GM12878 (cell line): ENCODE data around the gene GATA3. TPM values are rescaled to one million over a fixed set of nuclear protein-coding genes. Genes with fewer than 3 reads are reported as not detected.

Experiments used
- ATAC-seq: fragments of 200-7000 bp; cut with Tn5 transposase; 3 replicates; pipeline ENCODE4 v1.9.1; 2020; ENCODE audit warnings: mild to moderate bottlenecking, moderate library complexity
- BruUV-seq: library from RNA; stranded (reverse); fragments of 400-500 nt; replicated peaks from 2 replicates; lab custom pipeline; 2021; lab: Mats Ljungman, UMichigan
- CTCF ChIA-PET: fragments of 300-600 bp; sonication (Branson Sonifier 250); formaldehyde crosslinking; extraction: SDS; loops from one replicate; lab custom pipeline; 2021; ENCODE audit warnings: inconsistent platforms; lab: Yijun Ruan, JAX
- POLR2A ChIA-PET: fragments of 350-600 bp; formaldehyde crosslinking; extraction: SDS; loops from one replicate; lab custom pipeline; 2021; ENCODE audit warnings: inconsistent platforms; lab: Charles Lee
- RAD21 ChIA-PET: fragments of 300-600 bp; sonication (Branson Sonifier 250); formaldehyde crosslinking; loops from one replicate; lab custom pipeline; 2023; ENCODE audit warnings: antibody characterized with exemption; ENCODE audit not compliant: unreplicated experiment; lab: Charles Lee
- SMC1A ChIA-PET: fragments of 300-600 bp; sonication (Branson Sonifier 250); formaldehyde crosslinking; loops from one replicate; lab custom pipeline; 2023; ENCODE audit not compliant: unreplicated experiment, uncharacterized antibody; lab: Charles Lee
- DNase-seq: peaks from one replicate; pipeline ENCODE4 v3.0.0-alpha.2; 2011; ENCODE audit warnings: low read depth, low spot score
- FAIRE-seq: peaks from 3 replicates; lab custom pipeline; 2011; peaks lifted over from hg19 to GRCh38; lab: Jason Lieb, UNC
- H2AFZ ChIP-seq: 2 replicates; pipeline ENCODE4 v1.6.0; 2011; ENCODE audit warnings: low read depth, low read length, control low read depth; ENCODE audit not compliant: control insufficient read depth
- H3K27ac ChIP-seq: 2 replicates; pipeline ENCODE4 v1.5.1; 2011; ENCODE audit warnings: control low read depth; ENCODE audit not compliant: control insufficient read depth, insufficient read depth
- H3K27me3 ChIP-seq, 2 experiments: replicated peaks in 1 of 2; 2 replicates each; pipeline versions ENCODE4 v1.6.0 to v1.6.1; 2011; ENCODE audit warnings: low read length in 1 of 2; ENCODE audit not compliant: control insufficient read depth in 2 of 2, insufficient read depth in 2 of 2
- H3K36me3 ChIP-seq, 2 experiments: 2 replicates each; pipeline ENCODE4 v1.5.1; 2011; ENCODE audit warnings: low read length in 1 of 2; ENCODE audit not compliant: control insufficient read depth in 2 of 2, insufficient read depth in 2 of 2
- H3K4me1 ChIP-seq: 2 replicates; pipeline ENCODE4 v1.6.1; 2011; ENCODE audit warnings: mild to moderate bottlenecking, low read length, moderate library complexity, mixed read lengths; ENCODE audit not compliant: control insufficient read depth, insufficient read depth
- H3K4me2 ChIP-seq: 2 replicates; pipeline ENCODE4 v1.6.0; 2011; ENCODE audit warnings: control low read depth; ENCODE audit not compliant: control insufficient read depth, insufficient read depth
- H3K4me3 ChIP-seq: fragments of 200-600 bp; sonication (generic); 2 replicates; pipeline ENCODE4 v1.5.1; 2016
- H3K79me2 ChIP-seq: 2 replicates; pipeline ENCODE4 v1.6.0; 2011; ENCODE audit warnings: low read length; ENCODE audit not compliant: control insufficient read depth, insufficient read depth
- H3K9ac ChIP-seq: 2 replicates; pipeline ENCODE4 v1.8.0; 2011; ENCODE audit warnings: low read length, control low read depth, mixed read lengths; ENCODE audit not compliant: control insufficient read depth, insufficient read depth
- H3K9me3 ChIP-seq: replicated peaks from 3 replicates; pipeline ENCODE4 v1.5.1; 2011; ENCODE audit warnings: mild to moderate bottlenecking, low read length; ENCODE audit not compliant: control insufficient read depth, insufficient read depth
- H4K20me1 ChIP-seq: 2 replicates; pipeline ENCODE4 v1.6.0; 2011; ENCODE audit not compliant: control insufficient read depth, insufficient read depth
- BRCA1 ChIP-seq: IDR thresholded peaks from 2 replicates; pipeline ENCODE4 v1.6.1; 2011; ENCODE audit warnings: low read depth, low read length, improper control_type of control experiment
- CBX5 ChIP-seq: sonication (generic); IDR thresholded peaks from 2 replicates; pipeline ENCODE4 v1.6.1; 2016; ENCODE audit warnings: low read depth, moderate library complexity, mild to moderate bottlenecking, inconsistent platforms
- CEBPB ChIP-seq, 2 experiments: fragments of 150-350 bp in 1 of 2; IDR thresholded peaks; 2 replicates each; pipeline ENCODE4 v1.6.1; 2012 to 2014; ENCODE audit warnings: low read depth in 2 of 2, low read length in 2 of 2, borderline replicate concordance in 1 of 2, inconsistent platforms in 1 of 2
- HDAC2 ChIP-seq: fragments of 200-600 bp; sonication (generic); IDR thresholded peaks from 2 replicates; pipeline ENCODE4 v1.6.1; 2017
- KDM1A ChIP-seq: fragments of 200-600 bp; sonication (generic); IDR thresholded peaks from 2 replicates; pipeline ENCODE4 v1.6.1; 2016; ENCODE audit warnings: borderline replicate concordance
- PAX8 ChIP-seq: fragments of 450-650 bp; IDR thresholded peaks from 2 replicates; pipeline ENCODE4 v1.6.1; 2017; ENCODE audit warnings: mild to moderate bottlenecking, moderate library complexity
- SIX5 ChIP-seq: IDR thresholded peaks from 2 replicates; pipeline ENCODE4 v1.6.1; 2011; ENCODE audit warnings: mild to moderate bottlenecking, low read depth, low read length, moderate library complexity; ENCODE audit not compliant: severe bottlenecking
- whole genome bisulfite sequencing: methylation state at CpG from one replicate; pipeline ENCODE4 v1.1.6; 2016; ENCODE audit warnings: low lambda C conversion rate; ENCODE audit not compliant: insufficient replicate concordance, insufficient coverage; ENCODE audit errors: missing lambda C conversion rate; 5-methylcytosine and 5-hydroxymethylcytosine counted together
- in situ Hi-C: fragments of 300-500 bp; cut with MboI; formaldehyde crosslinking; loops from 9 replicates; pipeline ENCODE4 v1.14.3; 2018; ENCODE audit warnings: mixed read lengths
- intact Hi-C: fragments of 100-400 bp; cut with micrococcal nuclease; formaldehyde crosslinking; loops from one replicate; pipeline ENCODE4 v1.14.2; 2022; ENCODE audit not compliant: unreplicated experiment
- polyA plus RNA-seq, 11 experiments: library from polyadenylated mRNA; depleted of rRNA in 4 of 11; unstranded in 6 of 11; stranded (reverse) in 5 of 11; fragments of >200 nt; fragmentation: Nextera tagmentation in 4 of 11; fragmentation: Illumina TruSeq in 1 of 11; extraction: Ambion mirVana in 4 of 11; extraction: Trizol in 1 of 11; gene quantifications; 1 replicate in 1 of 11; 2 replicates in 10 of 11; pipeline versions ENCODE4 v1.2.1 to v1.2.3, GENCODE V29; 2011 to 2016; ENCODE audit warnings: inconsistent platforms in 2 of 11, missing spikeins in 2 of 11, low read depth in 1 of 11
- total RNA-seq, 4 experiments: library from RNA; depleted of rRNA in 3 of 4; stranded (reverse); fragments of >200 nt in 3 of 4; fragmentation: Illumina TruSeq in 1 of 4; extraction: Trizol in 1 of 4; gene quantifications; 2 replicates each; pipeline versions ENCODE4 v1.2.1 to v1.2.3, GENCODE V29; 2013 to 2021
- TF ChIP-seq, protein P1 (sequence below): IDR thresholded peaks from 2 replicates; pipeline ENCODE4 v1.6.1; 2011; ENCODE audit warnings: mild to moderate bottlenecking, low read depth, low read length, moderate library complexity; ENCODE audit not compliant: insufficient replicate concordance
- TF ChIP-seq, protein P2 (sequence below): IDR thresholded peaks from 2 replicates; pipeline ENCODE4 v1.6.1; 2011; ENCODE audit warnings: low read depth, mild to moderate bottlenecking, low read length, moderate library complexity, borderline replicate concordance; ENCODE audit errors: extremely low read depth
- TF ChIP-seq, protein P3 (sequence below): fragments of 450-650 bp; formaldehyde crosslinking; IDR thresholded peaks from 2 replicates; pipeline ENCODE4 v1.4.0; 2020; ENCODE audit warnings: mild to moderate bottlenecking, moderate library complexity
- TF ChIP-seq, protein P4 (sequence below): fragments of 450-650 bp; IDR thresholded peaks from 2 replicates; pipeline ENCODE4 v1.6.1; 2017; ENCODE audit warnings: borderline replicate concordance
- TF ChIP-seq, protein P5 (sequence below): fragments of 450-650 bp; IDR thresholded peaks from 2 replicates; pipeline ENCODE4 v1.6.1; 2017; ENCODE audit warnings: mild to moderate bottlenecking, moderate library complexity

GATA3 gene
- total and polyA plus RNA-seq, 10 of the 15 experiments (the other 5 are each of a cell fraction or from before 2014, with no cell fraction given) = 0.08 to 0.80 (median 0.29) TPM

DNA sequence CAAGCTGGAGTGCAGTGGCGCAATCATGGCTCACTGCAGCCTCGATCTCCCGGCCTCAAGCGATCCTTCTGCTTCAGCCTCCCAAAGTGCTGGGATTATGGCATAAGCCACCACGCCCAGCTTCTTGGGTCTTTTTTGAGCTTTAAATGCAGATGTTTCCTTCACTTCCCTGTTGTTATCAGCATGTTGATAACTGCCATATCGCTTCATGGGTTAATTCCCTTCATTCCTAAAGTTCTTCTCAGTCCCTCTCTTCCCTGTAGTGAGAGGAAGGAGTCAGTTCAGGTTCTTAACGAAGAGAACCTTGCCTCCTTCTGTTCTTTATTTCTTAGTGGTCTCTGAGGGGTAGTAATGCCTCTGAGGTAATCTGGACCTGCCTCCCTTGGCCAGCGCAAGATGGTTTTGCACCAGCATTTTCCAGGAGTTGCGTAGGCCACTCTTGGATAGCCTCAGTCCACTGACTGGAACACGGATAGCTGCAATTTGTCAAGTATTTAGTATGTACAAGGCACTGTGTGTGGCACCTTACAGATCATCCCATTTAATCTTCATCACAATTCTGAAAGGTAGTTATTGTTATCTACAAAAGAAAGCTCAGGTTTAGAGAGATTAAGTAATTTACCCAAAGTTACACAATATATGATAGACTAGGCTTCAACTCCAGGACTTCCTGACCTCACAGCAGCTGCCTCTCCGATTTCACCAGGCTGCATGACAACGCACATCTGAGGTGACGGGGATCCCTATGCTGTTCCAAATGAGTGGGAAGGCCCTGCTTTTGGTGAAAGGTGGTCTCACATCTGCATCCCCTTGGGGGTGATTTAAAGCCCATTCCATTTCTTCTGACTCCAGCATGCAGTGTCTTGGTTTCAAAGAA is 60.5 kb downstream of the GATA3 start:
- no peaks in the 10 kb centered on the region; a peak in 1 of 4 replicates for H3K27me3 ChIP-seq
- no peak for TF ChIP-seq HDAC2
- no peak for TF ChIP-seq SIX5
- TF ChIP-seq BRCA1 = no peak
- TF ChIP-seq, protein P1, sequence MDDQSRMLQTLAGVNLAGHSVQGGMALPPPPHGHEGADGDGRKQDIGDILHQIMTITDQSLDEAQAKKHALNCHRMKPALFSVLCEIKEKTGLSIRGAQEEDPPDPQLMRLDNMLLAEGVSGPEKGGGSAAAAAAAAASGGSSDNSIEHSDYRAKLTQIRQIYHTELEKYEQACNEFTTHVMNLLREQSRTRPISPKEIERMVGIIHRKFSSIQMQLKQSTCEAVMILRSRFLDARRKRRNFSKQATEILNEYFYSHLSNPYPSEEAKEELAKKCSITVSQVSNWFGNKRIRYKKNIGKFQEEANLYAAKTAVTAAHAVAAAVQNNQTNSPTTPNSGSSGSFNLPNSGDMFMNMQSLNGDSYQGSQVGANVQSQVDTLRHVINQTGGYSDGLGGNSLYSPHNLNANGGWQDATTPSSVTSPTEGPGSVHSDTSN = no peak
- TF ChIP-seq, protein P2, sequence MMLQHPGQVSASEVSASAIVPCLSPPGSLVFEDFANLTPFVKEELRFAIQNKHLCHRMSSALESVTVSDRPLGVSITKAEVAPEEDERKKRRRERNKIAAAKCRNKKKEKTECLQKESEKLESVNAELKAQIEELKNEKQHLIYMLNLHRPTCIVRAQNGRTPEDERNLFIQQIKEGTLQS = no peak
- no peak for TF ChIP-seq PAX8
- TF ChIP-seq, protein P3, sequence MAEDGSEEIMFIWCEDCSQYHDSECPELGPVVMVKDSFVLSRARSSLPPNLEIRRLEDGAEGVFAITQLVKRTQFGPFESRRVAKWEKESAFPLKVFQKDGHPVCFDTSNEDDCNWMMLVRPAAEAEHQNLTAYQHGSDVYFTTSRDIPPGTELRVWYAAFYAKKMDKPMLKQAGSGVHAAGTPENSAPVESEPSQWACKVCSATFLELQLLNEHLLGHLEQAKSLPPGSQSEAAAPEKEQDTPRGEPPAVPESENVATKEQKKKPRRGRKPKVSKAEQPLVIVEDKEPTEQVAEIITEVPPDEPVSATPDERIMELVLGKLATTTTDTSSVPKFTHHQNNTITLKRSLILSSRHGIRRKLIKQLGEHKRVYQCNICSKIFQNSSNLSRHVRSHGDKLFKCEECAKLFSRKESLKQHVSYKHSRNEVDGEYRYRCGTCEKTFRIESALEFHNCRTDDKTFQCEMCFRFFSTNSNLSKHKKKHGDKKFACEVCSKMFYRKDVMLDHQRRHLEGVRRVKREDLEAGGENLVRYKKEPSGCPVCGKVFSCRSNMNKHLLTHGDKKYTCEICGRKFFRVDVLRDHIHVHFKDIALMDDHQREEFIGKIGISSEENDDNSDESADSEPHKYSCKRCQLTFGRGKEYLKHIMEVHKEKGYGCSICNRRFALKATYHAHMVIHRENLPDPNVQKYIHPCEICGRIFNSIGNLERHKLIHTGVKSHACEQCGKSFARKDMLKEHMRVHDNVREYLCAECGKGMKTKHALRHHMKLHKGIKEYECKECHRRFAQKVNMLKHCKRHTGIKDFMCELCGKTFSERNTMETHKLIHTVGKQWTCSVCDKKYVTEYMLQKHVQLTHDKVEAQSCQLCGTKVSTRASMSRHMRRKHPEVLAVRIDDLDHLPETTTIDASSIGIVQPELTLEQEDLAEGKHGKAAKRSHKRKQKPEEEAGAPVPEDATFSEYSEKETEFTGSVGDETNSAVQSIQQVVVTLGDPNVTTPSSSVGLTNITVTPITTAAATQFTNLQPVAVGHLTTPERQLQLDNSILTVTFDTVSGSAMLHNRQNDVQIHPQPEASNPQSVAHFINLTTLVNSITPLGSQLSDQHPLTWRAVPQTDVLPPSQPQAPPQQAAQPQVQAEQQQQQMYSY (CRISPR knock-in tag) = no peak
- no peak for TF ChIP-seq CBX5
- no peak for TF ChIP-seq CEBPB (IDR thresholded peaks at IDR 0.05; ENCODE audit: borderline replicate concordance in 1 of 2, low read depth in 2 of 2, low read length in 2 of 2)
- TF ChIP-seq, protein P4, sequence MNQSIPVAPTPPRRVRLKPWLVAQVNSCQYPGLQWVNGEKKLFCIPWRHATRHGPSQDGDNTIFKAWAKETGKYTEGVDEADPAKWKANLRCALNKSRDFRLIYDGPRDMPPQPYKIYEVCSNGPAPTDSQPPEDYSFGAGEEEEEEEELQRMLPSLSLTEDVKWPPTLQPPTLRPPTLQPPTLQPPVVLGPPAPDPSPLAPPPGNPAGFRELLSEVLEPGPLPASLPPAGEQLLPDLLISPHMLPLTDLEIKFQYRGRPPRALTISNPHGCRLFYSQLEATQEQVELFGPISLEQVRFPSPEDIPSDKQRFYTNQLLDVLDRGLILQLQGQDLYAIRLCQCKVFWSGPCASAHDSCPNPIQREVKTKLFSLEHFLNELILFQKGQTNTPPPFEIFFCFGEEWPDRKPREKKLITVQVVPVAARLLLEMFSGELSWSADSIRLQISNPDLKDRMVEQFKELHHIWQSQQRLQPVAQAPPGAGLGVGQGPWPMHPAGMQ = no peak
- no peak for TF ChIP-seq KDM1A
- TF ChIP-seq, protein P5, sequence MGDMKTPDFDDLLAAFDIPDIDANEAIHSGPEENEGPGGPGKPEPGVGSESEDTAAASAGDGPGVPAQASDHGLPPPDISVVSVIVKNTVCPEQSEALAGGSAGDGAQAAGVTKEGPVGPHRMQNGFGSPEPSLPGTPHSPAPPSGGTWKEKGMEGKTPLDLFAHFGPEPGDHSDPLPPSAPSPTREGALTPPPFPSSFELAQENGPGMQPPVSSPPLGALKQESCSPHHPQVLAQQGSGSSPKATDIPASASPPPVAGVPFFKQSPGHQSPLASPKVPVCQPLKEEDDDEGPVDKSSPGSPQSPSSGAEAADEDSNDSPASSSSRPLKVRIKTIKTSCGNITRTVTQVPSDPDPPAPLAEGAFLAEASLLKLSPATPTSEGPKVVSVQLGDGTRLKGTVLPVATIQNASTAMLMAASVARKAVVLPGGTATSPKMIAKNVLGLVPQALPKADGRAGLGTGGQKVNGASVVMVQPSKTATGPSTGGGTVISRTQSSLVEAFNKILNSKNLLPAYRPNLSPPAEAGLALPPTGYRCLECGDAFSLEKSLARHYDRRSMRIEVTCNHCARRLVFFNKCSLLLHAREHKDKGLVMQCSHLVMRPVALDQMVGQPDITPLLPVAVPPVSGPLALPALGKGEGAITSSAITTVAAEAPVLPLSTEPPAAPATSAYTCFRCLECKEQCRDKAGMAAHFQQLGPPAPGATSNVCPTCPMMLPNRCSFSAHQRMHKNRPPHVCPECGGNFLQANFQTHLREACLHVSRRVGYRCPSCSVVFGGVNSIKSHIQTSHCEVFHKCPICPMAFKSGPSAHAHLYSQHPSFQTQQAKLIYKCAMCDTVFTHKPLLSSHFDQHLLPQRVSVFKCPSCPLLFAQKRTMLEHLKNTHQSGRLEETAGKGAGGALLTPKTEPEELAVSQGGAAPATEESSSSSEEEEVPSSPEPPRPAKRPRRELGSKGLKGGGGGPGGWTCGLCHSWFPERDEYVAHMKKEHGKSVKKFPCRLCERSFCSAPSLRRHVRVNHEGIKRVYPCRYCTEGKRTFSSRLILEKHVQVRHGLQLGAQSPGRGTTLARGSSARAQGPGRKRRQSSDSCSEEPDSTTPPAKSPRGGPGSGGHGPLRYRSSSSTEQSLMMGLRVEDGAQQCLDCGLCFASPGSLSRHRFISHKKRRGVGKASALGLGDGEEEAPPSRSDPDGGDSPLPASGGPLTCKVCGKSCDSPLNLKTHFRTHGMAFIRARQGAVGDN = no peak

More for the DNA sequence above, 60.5 kb downstream of the GATA3 start:
- ATAC-seq (no peak), DNase-seq (no peak), FAIRE-seq (no peak)
- Histone ChIP-seq H3K4me3 (no peak overlapping the region), H3K9me3 (no peaks in the 10 kb centered on the region), H3K79me2 (no peaks in the 10 kb centered on the region), H3K4me1 (no peaks in the 10 kb centered on the region), H3K36me3 (no peaks in the 10 kb centered on the region), H3K9ac (no peak overlapping the region), H4K20me1 (no peaks in the 10 kb centered on the region), H3K27ac (no peak overlapping the region), H3K4me2 (no peak overlapping the region), H2AFZ (no peak overlapping the region)
- ChIA-PET SMC1A (no interaction called here), POLR2A (no interaction called here), CTCF (no interaction called here), RAD21 (no interaction called here)
- BruUV-seq = no TSS peak
- intact Hi-C loops = no loop called here
- in situ Hi-C loops = no loop called here
- 39% methylated on average over 13 of the region's 13 CpGs for WGBS
